Measurements from ENCODE around the gene MYOZ2. TPM values are rescaled to one million over a fixed set of nuclear protein-coding genes. Genes with fewer than 3 reads are reported as not detected.

Gene MYOZ2
- total RNA-seq, 2 donors from 2014 or later, result not detected

DNA sequence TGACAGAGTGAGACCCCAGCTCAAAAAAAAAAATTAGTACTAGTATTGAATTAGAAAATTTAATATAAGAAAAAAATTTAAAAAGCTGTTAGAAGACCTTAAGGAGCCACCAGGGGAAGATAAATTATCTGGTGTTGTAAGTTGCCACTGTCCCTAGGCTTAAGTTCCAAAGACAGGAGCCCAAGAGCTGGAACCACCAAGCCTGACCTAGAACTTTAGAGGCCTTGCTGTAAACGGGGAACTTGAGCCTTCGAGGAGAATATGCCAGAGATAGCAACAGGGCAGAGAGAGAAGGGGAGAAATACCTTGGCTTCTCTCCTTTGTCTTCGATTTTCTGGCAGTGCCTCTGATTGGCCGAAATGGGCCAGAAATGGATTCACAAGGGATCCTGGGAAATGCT is 85.8 kb downstream of the MYOZ2 start:
- Mint-ChIP-seq H3K4me1 (peaks cover 14% of the 10 kb centered on the region), H3K27ac (no peak overlapping the region), H3K9me3 (peaks cover 4% of the 10 kb centered on the region), H3K36me3 (ENCODE audit: low read depth) (peaks cover 81% of the 10 kb centered on the region), H3K27me3 (ENCODE audit: insufficient read depth) (no peaks in the 10 kb centered on the region), H3K4me3 (no peak overlapping the region)
- no peak overlapping the region for H3K27ac ChIP-seq (ENCODE audit: low read depth, low read length)
- TF ChIP-seq, protein P1, sequence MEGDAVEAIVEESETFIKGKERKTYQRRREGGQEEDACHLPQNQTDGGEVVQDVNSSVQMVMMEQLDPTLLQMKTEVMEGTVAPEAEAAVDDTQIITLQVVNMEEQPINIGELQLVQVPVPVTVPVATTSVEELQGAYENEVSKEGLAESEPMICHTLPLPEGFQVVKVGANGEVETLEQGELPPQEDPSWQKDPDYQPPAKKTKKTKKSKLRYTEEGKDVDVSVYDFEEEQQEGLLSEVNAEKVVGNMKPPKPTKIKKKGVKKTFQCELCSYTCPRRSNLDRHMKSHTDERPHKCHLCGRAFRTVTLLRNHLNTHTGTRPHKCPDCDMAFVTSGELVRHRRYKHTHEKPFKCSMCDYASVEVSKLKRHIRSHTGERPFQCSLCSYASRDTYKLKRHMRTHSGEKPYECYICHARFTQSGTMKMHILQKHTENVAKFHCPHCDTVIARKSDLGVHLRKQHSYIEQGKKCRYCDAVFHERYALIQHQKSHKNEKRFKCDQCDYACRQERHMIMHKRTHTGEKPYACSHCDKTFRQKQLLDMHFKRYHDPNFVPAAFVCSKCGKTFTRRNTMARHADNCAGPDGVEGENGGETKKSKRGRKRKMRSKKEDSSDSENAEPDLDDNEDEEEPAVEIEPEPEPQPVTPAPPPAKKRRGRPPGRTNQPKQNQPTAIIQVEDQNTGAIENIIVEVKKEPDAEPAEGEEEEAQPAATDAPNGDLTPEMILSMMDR (conservative IDR thresholded peaks at IDR 0.05), result no peak
- peaks cover 87% of the 10 kb centered on the region for H3K36me3 ChIP-seq (ENCODE audit: control insufficient read depth, insufficient read depth, low read length)
- no peak for DNase-seq
- no peaks in the 10 kb centered on the region for H3K4me1 ChIP-seq (ENCODE audit: control insufficient read depth, insufficient read depth, low read length)
- H3K4me3 ChIP-seq (ENCODE audit: low read length), result no peak overlapping the region
- no peaks in the 10 kb centered on the region for H3K27me3 ChIP-seq (ENCODE audit: control insufficient read depth, insufficient read depth, low read length, poor library complexity, severe bottlenecking)
- WGBS, 2 experiments (ENCODE audit: insufficient coverage in 1 of 2, insufficient read length in 1 of 2), result 85% methylated on average over 4 of the region's 4 CpGs; no CpG with 5 or more reads in 1 of the 2 experiments
- peaks cover 28% of the 10 kb centered on the region for H3K9me3 ChIP-seq (ENCODE audit: control insufficient read depth, low read length)
- no peak overlapping the region for H3K9ac ChIP-seq (ENCODE audit: extremely low read depth, low read length, poor library complexity, severe bottlenecking)

DNA sequence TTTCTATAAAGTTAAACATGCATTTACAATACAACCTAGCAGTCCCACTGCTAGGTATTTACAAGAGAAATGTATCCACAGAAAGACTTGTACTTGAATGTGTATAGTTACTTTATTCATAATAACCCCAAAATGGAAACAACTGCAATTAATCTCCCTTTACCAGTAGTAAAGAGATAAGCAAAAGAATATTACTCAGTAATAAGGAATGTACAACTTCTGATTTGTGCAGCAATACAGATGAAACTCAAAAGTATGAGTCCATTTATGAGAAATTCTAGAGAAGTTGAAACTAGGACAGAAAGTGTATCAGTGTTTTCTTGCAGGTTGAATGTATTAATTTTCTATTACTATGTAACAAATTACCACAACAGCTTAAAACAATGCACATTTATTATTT is 92.1 kb downstream of the MYOZ2 start:
- Mint-ChIP-seq H3K9me3 (no peaks in the 10 kb centered on the region), H3K36me3 (ENCODE audit: low read depth) (peaks cover 66% of the 10 kb centered on the region), H3K4me1 (no peaks in the 10 kb centered on the region), H3K27me3 (ENCODE audit: insufficient read depth) (no peaks in the 10 kb centered on the region), H3K27ac (no peak overlapping the region), H3K4me3 (no peak overlapping the region)
- no peaks in the 10 kb centered on the region for H3K4me1 ChIP-seq (ENCODE audit: control insufficient read depth, insufficient read depth, low read length)
- no peak overlapping the region for H3K27ac ChIP-seq (ENCODE audit: low read depth, low read length)
- TF ChIP-seq, protein P1 (conservative IDR thresholded peaks at IDR 0.05), result no peak
- no peak overlapping the region for H3K9ac ChIP-seq (ENCODE audit: extremely low read depth, low read length, poor library complexity, severe bottlenecking)
- no peaks in the 10 kb centered on the region for H3K27me3 ChIP-seq (ENCODE audit: control insufficient read depth, insufficient read depth, low read length, poor library complexity, severe bottlenecking)
- no peak for DNase-seq
- no peak overlapping the region for H3K4me3 ChIP-seq (ENCODE audit: low read length)
- H3K9me3 ChIP-seq (ENCODE audit: control insufficient read depth, low read length), result peaks cover 11% of the 10 kb centered on the region
- peaks cover 79% of the 10 kb centered on the region for H3K36me3 ChIP-seq (ENCODE audit: control insufficient read depth, insufficient read depth, low read length)

DNA sequence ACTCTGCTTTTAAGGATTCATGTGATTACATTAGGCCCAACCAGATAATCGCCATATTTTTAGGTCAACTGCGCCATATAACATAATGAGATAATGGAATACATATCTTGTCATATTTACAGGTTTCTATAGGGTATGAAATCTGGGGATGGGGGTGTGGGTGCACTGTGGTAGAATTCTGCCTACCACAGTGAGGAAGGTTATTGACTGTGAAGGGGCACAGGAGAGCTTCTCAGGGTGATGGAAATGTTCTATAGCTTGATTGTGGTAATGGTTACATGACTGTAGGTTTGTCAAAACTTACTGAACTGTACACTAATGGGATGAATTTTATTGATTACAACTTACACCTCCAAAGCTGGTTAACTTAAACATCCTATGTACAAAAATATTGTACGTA is 92.8 kb downstream of the MYOZ2 start:
- WGBS, 2 experiments (ENCODE audit: insufficient coverage in 1 of 2, insufficient read length in 1 of 2), result 96% methylated on average over 3 of the region's 3 CpGs; no CpG with 5 or more reads in 1 of the 2 experiments

More for the DNA sequence above, 92.8 kb downstream of the MYOZ2 start:
- TF ChIP-seq, protein P1 (conservative IDR thresholded peaks at IDR 0.05), result no peak
- no peak overlapping the region for H3K9ac ChIP-seq (ENCODE audit: extremely low read depth, low read length, poor library complexity, severe bottlenecking)
- Mint-ChIP-seq H3K4me3 (no peak overlapping the region), H3K9me3 (no peaks in the 10 kb centered on the region), H3K36me3 (ENCODE audit: low read depth) (peaks cover 61% of the 10 kb centered on the region), H3K27ac (no peak overlapping the region), H3K27me3 (ENCODE audit: insufficient read depth) (no peaks in the 10 kb centered on the region), H3K4me1 (peaks cover under 1% of the 10 kb centered on the region)
- H3K27ac ChIP-seq (ENCODE audit: low read depth, low read length), result no peak overlapping the region
- no peak for DNase-seq
- H3K4me1 ChIP-seq (ENCODE audit: control insufficient read depth, insufficient read depth, low read length), result no peaks in the 10 kb centered on the region
- peaks cover 11% of the 10 kb centered on the region for H3K9me3 ChIP-seq (ENCODE audit: control insufficient read depth, low read length)
- H3K27me3 ChIP-seq (ENCODE audit: control insufficient read depth, insufficient read depth, low read length, poor library complexity, severe bottlenecking), result no peaks in the 10 kb centered on the region
- no peak overlapping the region for H3K4me3 ChIP-seq (ENCODE audit: low read length)
- peaks cover 75% of the 10 kb centered on the region for H3K36me3 ChIP-seq (ENCODE audit: control insufficient read depth, insufficient read depth, low read length)
